HG02642 (cell line): Measurements from ENCODE around the gene PRDM8.
"Not testable (repeated sequence)": the region's sequence is repeated elsewhere in the genome, so short reads cannot be mapped to it uniquely, and the experiment has no call there.

Experiments
- ATAC-seq: cut with Tn5 transposase; IDR thresholded peaks from one replicate; pipeline ENCODE4 v1.9.1; 2021; ENCODE audit warnings: mild to moderate bottlenecking; ENCODE audit not compliant: unreplicated experiment, poor library complexity

PRDM8 gene

GRCh38 chr4:80196922-80197573 is at the start of gene PRDM8:
PRDM8 (plus strand) TSS chr4:80197503; CDS start chr4:80200081, 2,578 bp downstream.
- peak; percentile 33 for ATAC-seq

- no peak for ATAC-seq
These were observed 46.7 kb upstream of the PRDM8 start for GRCh38 chr4:80150387-80151180.

- ATAC-seq = no peak
These were observed 45.3 kb upstream of the PRDM8 start for GRCh38 chr4:80151981-80152380.

GRCh38 chr4:80153874-80154544 is 43.3 kb upstream of the PRDM8 start:
- no peak for ATAC-seq

- ATAC-seq = no peak
These were observed 42.8 kb upstream of the PRDM8 start for GRCh38 chr4:80154545-80154933.

GRCh38 chr4:80155316-80155982 is 41.9 kb upstream of the PRDM8 start:
- ATAC-seq = no peak

- ATAC-seq = no peak
These were observed 40.9 kb upstream of the PRDM8 start for GRCh38 chr4:80156410-80156809.

- ATAC-seq = no peak
These were observed 35.8 kb upstream of the PRDM8 start for GRCh38 chr4:80161413-80162058.

GRCh38 chr4:80162418-80162817 is 34.9 kb upstream of the PRDM8 start:
- no peak for ATAC-seq

GRCh38 chr4:80165855-80166254 is 31.4 kb upstream of the PRDM8 start:
- ATAC-seq = no peak

- ATAC-seq = no peak
These were observed 26.1 kb upstream of the PRDM8 start for GRCh38 chr4:80171251-80171650.

- no peak for ATAC-seq
These were observed 25.6 kb upstream of the PRDM8 start for GRCh38 chr4:80171656-80172055.

GRCh38 chr4:80172203-80172602 is 25.1 kb upstream of the PRDM8 start:
- ATAC-seq = peak; percentile 47

GRCh38 chr4:80173401-80173800 is 23.9 kb upstream of the PRDM8 start:
- peak; percentile 91 for ATAC-seq

- ATAC-seq = no peak
These were observed 23.5 kb upstream of the PRDM8 start for GRCh38 chr4:80173841-80174240.

GRCh38 chr4:80177793-80178192 is 19.5 kb upstream of the PRDM8 start:
- ATAC-seq = not testable (repeated sequence)

GRCh38 chr4:80178964-80179363 is 18.3 kb upstream of the PRDM8 start:
- no peak for ATAC-seq

GRCh38 chr4:80179637-80180161 is 17.6 kb upstream of the PRDM8 start:
- ATAC-seq = no peak

- no peak for ATAC-seq
These were observed 16.6 kb upstream of the PRDM8 start for GRCh38 chr4:80180743-80181142.

- ATAC-seq = no peak
These were observed 15.0 kb upstream of the PRDM8 start for GRCh38 chr4:80182237-80182866.
